Measurements from ENCODE around the gene PRKCZ. TPM values are rescaled to one million over a fixed set of nuclear protein-coding genes. Genes with fewer than 3 reads are reported as not detected.
"Not testable (repeated sequence)": the region's sequence is repeated elsewhere in the genome, so short reads cannot be mapped to it uniquely, and the experiment has no call there.

Gene PRKCZ
- total RNA-seq, 1 donor from 2014 or later, result 1.3 TPM

GRCh38 chr1:2091611-2092604, 41.7 kb downstream of the PRKCZ start:
- TF ChIP-seq, protein P1, sequence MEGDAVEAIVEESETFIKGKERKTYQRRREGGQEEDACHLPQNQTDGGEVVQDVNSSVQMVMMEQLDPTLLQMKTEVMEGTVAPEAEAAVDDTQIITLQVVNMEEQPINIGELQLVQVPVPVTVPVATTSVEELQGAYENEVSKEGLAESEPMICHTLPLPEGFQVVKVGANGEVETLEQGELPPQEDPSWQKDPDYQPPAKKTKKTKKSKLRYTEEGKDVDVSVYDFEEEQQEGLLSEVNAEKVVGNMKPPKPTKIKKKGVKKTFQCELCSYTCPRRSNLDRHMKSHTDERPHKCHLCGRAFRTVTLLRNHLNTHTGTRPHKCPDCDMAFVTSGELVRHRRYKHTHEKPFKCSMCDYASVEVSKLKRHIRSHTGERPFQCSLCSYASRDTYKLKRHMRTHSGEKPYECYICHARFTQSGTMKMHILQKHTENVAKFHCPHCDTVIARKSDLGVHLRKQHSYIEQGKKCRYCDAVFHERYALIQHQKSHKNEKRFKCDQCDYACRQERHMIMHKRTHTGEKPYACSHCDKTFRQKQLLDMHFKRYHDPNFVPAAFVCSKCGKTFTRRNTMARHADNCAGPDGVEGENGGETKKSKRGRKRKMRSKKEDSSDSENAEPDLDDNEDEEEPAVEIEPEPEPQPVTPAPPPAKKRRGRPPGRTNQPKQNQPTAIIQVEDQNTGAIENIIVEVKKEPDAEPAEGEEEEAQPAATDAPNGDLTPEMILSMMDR (IDR thresholded peaks at IDR 0.05), result peak; percentile 18 to 51 (median 38)
- Histone ChIP-seq H3K4me1 (no peaks in the 10 kb centered on the region), H3K27me3 (no peaks in the 10 kb centered on the region), H3K36me3 (no peaks in the 10 kb centered on the region), H3K27ac (no peak overlapping the region), H3K4me3 (no peak overlapping the region), H3K9me3 (no peaks in the 10 kb centered on the region)
- intact Hi-C loops (cut with DNase I), result no loop called here
- DNase-seq (ENCODE audit: low spot score in 2 of 2), result no peak

GRCh38 chr1:2093055-2093454, 42.8 kb downstream of the PRKCZ start:
- TF ChIP-seq, protein P1 (IDR thresholded peaks at IDR 0.05), result no peak
- Histone ChIP-seq H3K27me3 (no peaks in the 10 kb centered on the region), H3K27ac (no peak overlapping the region), H3K9me3 (peaks cover 0 to 5% of the 10 kb centered on the region in 2 donors), H3K4me1 (no peaks in the 10 kb centered on the region), H3K36me3 (no peaks in the 10 kb centered on the region), H3K4me3 (no peak overlapping the region)
- intact Hi-C loops (cut with DNase I), result no loop called here
- no peak for DNase-seq (ENCODE audit: low spot score in 2 of 2)

DNA sequence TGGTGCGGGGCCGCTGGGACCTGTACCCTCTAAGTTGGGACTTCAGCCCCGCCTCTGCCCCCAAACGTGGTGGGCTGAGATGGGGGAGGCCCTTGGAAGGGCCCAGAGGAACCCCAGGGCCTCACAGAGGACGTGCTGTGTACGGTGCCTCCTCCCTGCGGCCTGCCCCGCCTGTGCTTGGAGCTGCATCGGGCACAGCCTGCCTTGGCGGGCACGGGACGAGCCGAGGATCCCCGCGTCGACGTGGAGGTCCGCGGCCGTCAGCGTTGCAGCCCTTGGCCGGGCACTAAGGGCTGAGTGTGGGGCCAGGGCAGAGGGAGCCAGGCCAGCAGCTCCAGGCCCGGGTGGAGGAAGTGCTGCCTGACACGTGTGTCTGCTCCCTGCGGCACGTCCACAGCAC, 43.4 kb downstream of the PRKCZ start:
- TF ChIP-seq, protein P1 (IDR thresholded peaks at IDR 0.05), result no peak
- H3K27ac ChIP-seq, result no peak overlapping the region
- no peaks in the 10 kb centered on the region for H3K27me3 ChIP-seq
- H3K4me1 ChIP-seq, result no peaks in the 10 kb centered on the region
- no peaks in the 10 kb centered on the region for H3K36me3 ChIP-seq
- no peak overlapping the region for H3K4me3 ChIP-seq
- peaks cover 0 to 5% of the 10 kb centered on the region in 2 donors for H3K9me3 ChIP-seq
- no peak for DNase-seq (ENCODE audit: low spot score in 2 of 2)
- intact Hi-C loops (cut with DNase I), result no loop called here

- intact Hi-C loops (cut with DNase I); H3K27me3 ChIP-seq; H3K36me3 ChIP-seq: not testable (repeated sequence)
Measured at GRCh38 chr1:2094269-2095158, 44.3 kb downstream of the PRKCZ start.

DNA sequence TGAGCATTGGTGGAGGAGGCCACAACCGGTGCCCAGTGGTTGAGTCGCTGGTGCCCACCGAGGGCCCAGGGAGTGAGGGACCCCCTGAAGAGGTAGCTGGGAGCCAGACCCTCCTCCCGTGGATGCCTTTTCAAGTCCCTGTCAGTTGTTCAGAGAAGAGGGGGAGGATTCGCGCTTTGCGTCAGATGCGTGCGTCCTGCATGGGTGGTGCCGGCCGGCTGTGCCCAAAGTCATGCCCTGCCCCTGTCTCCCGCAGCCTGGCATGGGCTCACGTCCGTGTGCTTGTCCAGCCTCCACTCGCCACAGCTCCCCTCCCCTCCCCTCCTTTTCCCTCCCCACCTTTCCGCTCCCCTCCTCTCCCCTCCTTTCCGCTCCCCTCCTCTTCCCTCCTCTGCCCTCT, 45.2 kb downstream of the PRKCZ start:
- Histone ChIP-seq H3K9me3 (peaks cover 0 to 5% of the 10 kb centered on the region in 2 donors), H3K27ac (no peak overlapping the region), H3K36me3 (no peaks in the 10 kb centered on the region), H3K4me3 (no peak overlapping the region), H3K27me3 (no peaks in the 10 kb centered on the region), H3K4me1 (no peaks in the 10 kb centered on the region)
- intact Hi-C loops (cut with DNase I), result no loop called here
- DNase-seq (ENCODE audit: low spot score in 2 of 2), result no peak
- TF ChIP-seq, protein P1 (IDR thresholded peaks at IDR 0.05), result no peak

More at GRCh38 chr1:2094269-2095158, 44.3 kb downstream of the PRKCZ start:
- not testable (repeated sequence) for DNase-seq (ENCODE audit: low spot score in 2 of 2); H3K27ac ChIP-seq; H3K4me3 ChIP-seq; H3K4me1 ChIP-seq; H3K9me3 ChIP-seq

Data from ascending aorta (tissue), 2 donors.